Activated CD8-positive, alpha-beta memory T cell treated with anti-CD3 and anti-CD28 coated beads for 24 hours (primary cell): ENCODE measurements around the gene ACOT4.
A peak's percentile ranks its signal among the peaks of the same experiment; 100 is the strongest.
"Not testable (repeated sequence)": the region's sequence is repeated elsewhere in the genome, so short reads cannot be mapped to it uniquely, and the experiment has no call there.

Source experiments
- DNase-seq: peaks from one replicate; pipeline ENCODE4 v3.0.0-alpha.2; 2020

Gene ACOT4

DNA sequence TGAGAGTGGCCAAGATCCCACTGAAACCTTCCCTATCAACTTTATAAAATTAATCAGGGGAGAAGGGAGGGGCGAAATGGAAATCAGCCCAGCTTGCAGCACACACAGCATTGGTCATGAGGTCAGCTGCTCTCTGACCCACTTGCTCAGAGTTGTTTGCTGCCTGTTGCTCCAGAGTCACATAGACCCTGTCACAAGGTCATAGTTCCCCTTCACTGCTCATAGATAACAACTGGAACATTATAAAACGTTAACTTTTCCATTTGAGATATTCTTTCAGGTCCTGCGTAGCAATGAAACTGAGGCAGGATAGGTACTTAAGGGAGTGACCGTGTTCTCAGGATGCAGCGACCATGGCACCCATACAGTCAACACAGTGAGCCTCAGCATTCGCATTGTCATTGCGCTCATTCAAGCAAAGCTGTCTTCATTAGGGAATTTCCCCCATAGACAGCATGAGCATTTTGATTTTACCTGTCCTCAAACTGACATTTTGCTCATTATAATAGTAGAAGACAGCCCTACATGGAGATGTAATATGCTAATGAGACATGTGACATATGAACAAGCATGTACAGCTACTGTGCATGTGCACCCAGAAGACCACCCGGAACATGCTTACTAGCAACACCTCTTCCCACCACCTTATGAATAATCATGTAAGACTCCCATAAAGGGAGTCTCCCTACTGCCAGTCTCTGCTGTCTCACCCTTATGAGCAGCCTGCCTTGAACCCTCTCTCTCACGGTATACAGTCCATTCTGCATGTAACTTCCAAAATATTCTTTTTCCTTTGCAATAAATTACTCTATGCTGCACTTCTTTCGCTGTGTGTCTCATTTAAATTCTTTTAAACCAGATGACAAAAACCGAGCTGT lies 9.3 kb upstream of the ACOT4 start:
- not testable (repeated sequence) for DNase-seq

DNA sequence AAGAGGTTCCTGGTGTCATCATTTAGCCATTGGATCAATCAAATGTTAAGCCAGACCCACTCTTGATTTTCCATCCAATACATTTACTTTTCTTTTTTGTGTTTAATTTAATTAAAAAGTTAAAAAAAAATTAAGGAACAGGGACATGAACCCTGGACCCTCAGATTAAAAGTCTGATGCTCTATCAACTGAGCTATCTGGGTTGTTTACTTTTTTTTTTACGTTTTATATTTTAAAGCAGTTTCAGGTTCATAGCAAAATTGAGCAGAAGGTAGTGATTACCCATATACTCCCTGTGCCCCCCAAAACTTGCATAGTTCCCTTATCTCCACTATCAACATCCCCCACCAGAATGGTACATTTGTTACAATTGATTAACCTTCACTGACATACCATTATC lies 3.0 kb upstream of the ACOT4 start:
- DNase-seq: no peak

DNA sequence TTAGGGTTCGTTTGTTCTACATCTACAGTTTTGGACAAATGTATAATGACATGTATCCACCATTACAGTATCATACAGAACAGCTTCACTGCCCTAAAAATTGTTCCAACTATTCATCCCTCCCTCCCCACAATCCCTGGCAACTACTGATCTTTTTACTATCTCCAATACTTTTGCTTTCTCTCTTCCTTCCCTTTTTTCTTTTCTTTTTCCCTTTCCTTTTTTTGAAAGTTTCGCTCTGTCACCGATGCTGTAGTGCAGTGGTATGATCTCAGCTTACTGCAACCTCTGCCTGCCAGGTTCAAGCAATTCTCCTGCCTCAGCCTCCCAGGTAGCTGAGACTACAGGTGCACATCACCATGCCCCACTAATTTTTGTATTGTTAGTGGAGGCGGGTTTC lies 2.6 kb upstream of the ACOT4 start:
- DNase-seq: no peak

DNA sequence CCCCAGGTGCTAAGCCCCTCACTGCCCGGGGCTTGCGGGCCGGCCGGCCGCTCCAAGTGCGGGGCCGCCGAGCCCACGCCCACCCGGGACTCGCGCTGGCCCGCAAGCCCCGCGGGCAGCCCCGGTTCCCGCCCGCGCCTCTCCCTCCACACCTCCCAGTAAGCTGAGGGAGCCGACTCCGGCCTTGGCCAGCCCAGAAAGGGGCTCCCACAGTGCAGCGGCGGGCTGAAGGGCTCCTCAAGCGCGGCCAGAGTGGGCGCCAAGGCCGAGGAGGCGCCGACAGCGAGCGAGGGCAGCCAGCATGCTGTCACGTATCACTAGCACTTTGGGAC lies 1.0 kb upstream of the ACOT4 start:
- not testable (repeated sequence) for DNase-seq

DNA sequence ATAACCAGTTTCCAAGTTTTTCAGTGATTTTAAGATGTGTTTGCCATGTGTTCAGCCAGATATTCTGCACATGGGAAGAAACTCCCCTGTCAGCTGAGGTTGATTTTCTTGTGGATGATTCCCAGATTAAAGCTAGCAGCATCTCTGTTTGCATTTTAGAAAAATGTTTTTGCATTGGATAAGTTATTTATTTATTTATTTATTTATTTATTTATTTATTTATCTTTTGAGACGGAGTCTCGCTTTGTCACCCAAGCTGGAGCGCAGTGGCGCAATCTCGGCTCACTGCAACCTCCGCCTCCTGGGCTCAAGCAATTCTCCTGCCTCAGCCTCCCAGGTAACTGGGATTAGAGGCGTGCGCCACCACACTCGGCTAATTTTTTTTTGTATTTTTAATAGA lies 2.8 kb downstream of the ACOT4 start:
- DNase-seq: no peak

DNA sequence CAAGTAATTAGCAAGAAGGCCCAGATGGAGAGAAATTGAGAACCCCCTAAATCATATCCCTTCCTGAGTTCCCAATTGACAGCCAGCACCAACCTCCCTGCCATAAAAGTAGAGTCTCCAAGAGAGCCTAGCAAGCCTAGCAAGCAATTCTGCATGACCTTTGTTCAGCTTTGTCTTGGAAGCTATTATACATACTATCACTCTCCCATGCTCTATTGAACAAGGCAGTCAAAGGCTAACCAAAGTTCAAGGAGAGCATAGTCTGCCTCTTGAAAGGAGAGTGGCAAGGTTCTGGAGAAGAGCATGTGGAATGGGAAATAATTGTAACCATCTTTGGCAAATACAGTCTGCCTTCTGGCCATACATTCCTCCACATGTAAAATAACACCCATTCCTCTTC lies 7.8 kb downstream of the ACOT4 start:
- no peak for DNase-seq

DNA sequence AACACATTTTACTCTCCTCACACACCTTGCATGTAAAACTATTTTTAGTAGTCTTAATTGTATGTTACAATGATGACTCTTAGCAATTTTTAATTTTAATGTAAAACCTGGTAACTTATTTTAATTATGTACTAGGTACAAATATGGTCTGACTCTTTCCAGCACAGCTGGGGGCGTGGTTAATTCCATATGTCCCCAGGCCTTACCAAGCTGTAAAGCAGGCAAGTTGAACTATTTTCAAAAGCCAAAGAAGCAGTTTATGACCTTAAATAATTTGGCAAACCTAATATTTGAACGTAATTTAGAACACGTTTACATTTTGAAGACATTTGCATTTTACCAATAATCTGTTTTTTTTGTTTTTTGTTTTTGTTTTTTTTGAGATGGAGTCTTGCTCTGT lies 11.3 kb downstream of the ACOT4 start:
- DNase-seq: no peak

DNA sequence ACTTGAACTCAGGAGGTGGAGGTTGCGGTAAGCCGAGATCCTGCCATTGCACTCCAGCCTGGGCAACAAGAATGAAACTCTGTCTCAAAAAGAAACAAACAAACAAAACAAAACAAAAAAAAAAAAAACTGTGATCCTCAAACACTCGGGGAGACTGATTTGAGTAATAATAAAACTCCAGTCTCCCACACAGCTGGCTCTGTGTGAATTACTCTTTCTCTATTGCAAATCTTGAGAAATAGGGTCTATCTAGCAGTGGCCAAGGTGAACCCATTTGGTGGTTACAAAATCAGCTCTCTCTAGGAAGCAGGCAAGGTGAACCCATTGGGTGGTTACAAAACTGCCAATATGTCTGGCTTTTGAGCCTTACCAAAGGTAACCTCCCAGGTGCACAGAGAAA lies 14.6 kb downstream of the ACOT4 start:
- no peak for DNase-seq

DNA sequence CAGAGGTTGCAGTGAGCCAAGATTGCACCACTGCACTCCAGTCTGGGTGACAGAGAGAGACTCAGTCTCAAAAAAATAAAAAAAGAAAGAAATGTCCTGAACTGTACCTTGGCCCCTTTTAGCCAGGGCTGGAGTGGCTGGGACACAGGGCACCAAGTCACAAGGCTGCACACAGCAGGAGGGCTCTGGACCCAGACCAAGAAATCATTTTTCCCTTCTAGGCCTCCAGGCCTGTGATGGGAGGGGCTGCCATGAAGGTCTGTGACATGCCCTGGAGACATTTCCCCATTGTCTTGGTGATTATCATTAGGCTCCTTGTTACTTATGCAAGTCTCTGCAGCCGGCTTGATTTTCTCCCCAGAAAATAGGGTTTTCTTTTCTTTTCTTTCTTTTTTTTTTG lies 15.6 kb downstream of the ACOT4 start:
- no peak for DNase-seq

DNA sequence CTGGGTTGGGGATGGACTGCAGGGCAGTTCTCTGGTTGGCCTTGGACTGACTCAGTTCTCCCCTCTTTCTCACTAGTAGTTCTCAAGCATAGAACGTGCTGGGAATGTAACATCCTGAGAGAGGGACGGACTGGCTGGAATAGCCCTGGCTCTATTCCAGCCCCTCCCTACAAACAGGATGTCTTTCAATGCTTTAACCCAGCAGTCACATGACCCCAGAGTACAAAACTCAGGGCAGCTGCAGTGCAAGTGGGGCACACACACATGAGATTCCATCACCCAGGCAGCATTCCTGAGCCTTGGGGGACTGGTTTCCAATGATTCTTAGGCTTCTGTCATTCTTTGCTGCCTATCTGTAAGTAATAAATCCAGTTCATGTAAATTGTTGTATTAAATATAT lies 19.0 kb downstream of the ACOT4 start:
- no peak for DNase-seq

DNA sequence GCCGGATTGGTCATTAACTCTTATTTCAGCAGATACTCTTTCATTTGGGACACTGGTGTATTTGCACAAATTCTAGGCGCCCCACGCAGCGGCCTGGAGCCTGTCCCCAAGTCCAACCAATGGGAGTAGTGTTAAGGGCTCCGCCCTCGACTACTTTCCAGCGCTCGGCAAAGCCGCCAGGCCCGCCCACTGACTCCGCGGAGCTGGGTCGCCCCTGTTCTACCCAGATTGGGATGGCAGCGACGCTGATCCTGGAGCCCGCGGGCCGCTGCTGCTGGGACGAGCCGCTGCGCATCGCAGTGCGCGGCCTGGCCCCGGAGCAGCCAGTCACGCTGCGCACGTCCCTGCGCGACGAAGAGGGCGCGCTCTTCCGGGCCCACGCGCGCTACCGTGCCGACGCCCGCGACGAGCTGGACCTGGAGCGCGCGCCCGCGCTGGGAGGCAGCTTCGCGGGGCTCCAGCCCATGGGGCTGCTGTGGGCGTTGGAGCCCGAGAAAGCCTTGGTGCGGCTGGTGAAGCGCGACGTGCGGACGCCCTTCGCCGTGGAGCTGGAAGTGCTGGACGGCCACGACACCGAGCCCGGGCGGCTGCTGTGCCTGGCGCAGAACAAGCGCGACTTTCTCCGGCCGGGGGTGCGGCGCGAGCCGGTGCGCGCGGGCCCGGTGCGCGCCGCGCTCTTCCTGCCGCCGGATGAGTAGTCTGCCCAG lies 20.8 kb downstream of the ACOT4 start, which contains the start of gene ACOT6:
Gene ACOT6 (plus strand): TSS at position 179 of the 707 bp plus-strand sequence. CDS start 55 bp downstream, at position 234.
- DNase-seq: peak; percentile 86

DNA sequence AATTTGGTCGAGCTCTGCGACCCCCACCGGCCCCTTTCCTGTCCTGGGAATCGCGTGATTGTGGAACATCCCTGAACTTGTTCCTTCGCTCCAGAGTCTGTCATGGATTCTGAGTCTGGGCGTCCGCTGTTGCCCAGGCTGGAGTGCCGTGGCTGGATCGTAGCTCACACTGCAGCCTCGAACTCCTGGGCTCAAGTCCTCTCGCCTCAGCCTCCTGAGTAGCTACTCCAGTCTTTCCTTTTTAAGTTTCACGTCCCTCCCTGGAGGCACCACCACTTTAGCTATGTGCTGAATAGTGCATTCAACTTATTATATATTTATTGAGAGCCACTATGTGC lies 21.3 kb downstream of the ACOT4 start:
- no peak for DNase-seq

DNA sequence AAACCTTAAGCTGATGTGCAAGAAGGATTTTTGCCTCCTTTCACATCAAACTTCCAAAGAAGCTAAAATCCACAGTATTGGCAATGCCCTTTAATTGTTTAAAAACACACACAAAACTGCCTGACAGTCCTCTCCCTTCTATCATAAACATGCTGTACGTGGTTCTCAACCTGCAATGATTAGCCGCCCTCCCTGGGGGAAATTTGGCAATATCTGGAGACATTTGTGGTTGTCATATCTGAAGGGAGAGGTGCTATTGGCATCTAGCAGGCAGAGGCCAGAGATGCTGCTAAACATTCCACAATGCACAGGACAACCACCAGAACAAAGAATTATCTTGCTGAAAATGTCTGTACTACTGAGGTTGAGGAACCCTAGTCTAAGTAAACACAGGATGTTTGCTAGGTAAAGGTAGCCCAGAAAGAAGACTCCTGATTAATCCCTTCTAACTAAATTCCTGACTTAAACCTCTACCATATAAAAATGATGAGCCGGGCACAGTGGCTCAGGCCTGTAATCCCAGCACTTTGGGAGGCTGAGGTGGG lies 21.8 kb downstream of the ACOT4 start:
- DNase-seq: no peak

DNA sequence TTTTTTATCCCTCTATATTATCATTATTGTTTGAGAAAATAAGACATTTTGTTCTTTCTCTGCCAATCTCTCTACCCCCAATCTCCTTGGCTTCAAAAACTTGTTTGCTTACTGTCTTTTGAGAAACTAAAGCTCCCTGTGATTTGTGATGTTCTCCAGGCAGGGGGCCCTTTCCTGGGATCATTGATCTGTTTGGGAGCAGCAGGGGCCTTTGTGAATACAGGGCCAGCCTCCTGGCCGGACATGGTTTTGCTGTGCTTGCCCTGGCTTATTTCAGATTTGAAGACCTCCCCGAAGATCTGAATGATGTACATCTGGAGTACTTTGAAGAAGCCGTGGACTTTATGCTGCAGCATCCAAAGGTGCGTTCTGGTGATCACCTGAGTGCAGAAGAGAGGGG lies 25.2 kb downstream of the ACOT4 start:
- no peak for DNase-seq

DNA sequence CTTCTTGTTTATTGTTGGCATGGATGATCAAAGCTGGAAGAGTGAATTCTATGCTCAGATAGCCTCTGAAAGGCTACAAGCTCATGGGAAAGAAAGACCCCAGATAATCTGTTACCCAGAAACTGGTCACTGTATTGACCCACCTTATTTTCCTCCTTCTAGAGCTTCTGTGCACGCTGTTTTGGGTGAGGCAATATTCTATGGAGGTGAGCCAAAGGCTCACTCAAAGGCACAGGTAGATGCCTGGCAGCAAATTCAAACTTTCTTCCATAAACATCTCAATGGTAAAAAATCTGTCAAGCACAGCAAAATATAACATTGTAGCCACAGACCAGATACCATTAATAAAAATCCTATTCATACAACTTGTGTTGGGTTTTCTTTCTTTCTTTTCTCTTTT lies 27.9 kb downstream of the ACOT4 start:
- no peak for DNase-seq

DNA sequence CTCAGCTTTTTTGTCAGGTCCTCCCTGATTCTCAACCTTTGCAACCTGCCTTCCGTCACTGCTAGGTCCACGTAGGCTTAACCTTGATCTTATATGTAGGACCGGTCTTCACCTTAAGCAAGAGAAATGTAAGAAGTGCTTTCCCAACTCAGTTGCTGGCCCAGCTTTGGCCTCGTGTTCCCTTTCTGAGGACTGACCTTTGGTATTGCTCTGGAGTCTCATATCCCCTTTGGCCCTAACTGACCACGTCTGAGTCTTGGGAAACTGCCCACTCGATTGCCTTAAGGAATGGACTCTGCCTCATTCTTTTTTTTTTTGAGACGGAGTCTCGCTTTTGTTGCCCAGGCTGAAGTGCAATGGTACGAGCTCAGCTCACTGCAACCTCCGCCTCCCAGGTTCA lies 28.6 kb downstream of the ACOT4 start:
- no peak for DNase-seq

DNA sequence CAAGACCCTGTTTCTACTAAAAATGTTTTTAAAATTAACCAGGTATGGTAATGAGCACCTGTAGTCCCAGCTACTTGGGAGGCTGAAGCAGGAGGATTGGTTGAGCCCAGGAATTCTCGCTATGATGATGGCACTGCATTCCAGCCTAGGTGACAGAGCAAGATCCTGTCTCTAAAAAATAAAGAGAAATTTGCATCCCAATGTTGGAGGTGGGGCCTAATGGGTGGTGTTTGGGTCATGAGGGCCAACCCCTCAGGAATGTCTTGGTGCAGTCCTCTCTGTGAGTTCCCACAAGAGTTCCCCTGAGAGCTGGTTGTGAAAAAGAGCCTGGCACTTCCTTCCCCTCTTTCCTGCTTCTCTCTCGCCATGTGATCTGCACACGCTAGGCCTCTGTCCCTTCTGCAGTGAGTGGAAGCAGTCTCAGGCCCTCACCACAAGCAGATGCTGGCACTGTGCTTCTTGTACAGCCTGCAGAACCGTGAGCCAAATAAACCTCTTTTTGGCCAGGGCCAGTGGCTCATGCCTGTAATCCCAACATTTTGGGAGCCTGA lies 31.9 kb downstream of the ACOT4 start:
- DNase-seq: no peak

DNA sequence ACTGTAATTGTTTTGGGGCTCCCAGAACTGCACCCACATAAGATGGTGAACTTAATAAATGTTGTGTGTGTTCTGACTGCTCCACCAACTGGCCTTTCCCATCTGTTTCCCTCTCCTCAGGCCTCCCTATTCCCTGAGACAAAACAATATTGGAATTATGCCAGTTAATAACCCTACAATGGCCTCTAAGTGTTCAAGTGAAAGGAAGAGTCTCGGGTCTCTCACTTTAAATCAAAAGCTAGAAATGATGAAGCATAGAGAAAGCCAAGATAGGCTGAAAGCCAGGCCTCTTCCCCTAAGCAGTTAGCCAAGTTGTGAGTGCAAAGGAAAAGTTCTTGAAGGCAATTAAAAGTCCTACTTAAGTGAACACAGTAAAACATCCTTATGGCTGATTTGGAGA lies 34.0 kb downstream of the ACOT4 start:
- DNase-seq: no peak

DNA sequence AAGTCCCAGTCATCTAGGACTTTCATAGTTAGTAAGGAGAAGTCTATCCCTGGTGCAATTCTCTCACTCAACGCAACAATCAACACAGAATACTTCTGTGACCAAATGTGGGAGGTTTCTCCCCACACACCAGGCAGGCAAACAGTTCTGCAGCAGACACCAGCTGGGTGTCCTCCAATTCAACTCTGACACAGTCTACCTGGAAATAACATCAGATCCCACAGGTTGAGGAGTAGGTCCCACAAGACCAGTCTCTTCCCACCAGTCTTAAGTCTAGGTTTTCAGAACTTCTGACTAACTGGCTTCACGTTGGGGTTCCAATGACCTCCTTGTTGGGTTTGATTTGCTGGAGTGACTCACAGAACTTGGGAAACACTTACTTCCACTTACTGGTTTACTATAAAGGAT lies 35.5 kb downstream of the ACOT4 start:
- DNase-seq: no peak

DNA sequence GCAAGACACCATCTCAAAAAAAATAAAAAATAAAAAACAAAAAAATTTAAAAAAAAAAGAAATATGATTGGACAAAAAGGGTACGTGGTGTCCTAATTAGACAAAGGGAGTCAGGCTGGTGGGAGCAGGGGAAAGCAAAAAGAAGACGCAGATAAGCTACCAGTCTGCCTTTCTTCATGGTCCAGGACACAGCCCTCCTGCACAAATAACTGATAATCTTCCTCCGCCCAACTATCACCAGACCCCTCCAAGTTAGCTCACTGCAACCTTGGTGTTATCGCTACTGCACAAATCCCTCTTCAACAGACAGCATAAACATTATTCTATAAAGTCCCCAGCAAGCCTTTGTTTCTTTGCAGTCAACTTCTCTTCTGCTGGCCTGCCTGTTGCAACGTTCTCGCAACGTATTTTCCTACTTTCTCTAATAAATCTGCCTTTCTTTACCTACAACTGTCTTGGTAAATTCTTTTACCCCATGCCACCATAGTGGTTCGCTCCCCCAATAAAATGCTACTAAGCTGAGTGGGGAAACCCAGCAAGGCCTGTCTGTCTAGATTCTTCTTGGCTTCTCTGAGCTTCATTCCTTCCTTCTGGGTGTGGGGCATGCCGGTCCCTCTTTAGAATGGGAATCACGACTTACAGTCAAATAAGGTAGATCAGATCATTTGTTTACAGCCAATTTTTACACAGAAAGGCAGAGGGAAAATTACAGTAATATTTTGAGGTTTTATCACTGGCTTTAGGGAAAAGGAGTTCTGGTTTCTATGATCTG lies 38.5 kb downstream of the ACOT4 start:
- no peak for DNase-seq

DNA sequence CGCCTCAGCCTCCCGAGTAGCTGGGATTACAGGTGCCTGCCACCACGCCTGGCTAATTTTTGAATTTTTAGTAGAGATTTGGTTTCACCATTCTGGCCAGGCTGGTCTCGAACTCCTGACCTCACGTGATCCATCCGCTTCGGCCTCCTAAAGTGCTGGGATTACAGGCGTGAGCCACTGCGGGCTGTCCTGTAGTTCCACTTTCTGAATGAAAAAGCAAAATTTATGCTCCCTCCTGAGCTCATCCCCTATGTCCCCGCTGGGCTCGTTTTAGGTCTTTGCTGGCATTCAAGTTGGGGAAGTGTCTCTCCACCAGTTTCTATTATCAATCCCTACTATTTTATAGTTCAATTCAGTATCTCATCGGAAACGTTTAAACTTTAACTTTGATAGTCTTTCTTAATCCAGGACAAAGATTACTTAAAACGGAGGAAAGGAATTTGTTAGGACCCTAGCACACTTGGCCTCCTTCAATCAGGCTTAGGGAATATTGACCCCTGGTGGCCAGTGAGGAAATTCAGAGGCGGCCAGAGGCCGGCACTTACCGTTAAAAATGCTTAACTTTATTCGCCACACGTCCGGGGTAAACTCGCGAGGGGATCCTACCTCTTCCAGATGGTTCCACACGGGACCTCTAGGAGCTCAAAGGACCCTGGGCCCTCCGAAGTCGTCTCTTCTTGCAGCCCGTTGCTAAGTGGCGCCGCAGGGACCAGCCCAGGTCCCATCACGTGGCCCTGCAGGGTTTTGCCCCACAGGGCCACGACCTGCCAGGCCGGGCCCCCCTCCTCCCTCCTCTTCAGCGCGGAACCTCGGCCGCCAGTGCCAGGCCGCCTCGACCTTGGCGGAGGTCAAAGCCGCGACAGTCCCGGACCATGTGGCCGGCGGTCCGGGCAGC lies 41.7 kb downstream of the ACOT4 start:
- DNase-seq: peak; percentile 86
